GOT3 (cell line): ENCODE measurements around the gene PROCA1.

Experiments
- DNase-seq: peaks from one replicate; lab custom pipeline; 2025; ENCODE audit warnings: mixed read lengths; lab: John Stamatoyannopoulos, UW

PROCA1 gene, protein sequence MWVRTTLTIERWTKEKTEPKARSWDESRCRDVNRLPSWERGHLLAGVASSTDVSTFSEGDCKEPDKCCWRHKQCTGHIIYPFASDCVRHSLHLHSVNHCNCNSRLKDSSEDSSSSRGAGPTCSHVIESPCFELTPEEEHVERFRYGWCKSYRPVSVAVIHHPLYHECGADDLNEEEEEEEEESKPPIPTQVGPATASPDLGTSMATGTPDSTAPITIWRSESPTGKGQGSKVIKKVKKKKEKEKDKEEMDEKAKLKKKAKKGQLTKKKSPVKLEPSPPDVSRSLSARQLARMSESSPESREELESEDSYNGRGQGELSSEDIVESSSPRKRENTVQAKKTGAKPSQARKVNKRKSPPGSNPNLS

GRCh38 chr17:28711723-28712031 is at the start of gene PROCA1:
TSS of gene PROCA1 (minus strand) at chr17:28711888. CDS start at chr17:28711660, 228 bp downstream.
- DNase-seq, result no peak

DNA sequence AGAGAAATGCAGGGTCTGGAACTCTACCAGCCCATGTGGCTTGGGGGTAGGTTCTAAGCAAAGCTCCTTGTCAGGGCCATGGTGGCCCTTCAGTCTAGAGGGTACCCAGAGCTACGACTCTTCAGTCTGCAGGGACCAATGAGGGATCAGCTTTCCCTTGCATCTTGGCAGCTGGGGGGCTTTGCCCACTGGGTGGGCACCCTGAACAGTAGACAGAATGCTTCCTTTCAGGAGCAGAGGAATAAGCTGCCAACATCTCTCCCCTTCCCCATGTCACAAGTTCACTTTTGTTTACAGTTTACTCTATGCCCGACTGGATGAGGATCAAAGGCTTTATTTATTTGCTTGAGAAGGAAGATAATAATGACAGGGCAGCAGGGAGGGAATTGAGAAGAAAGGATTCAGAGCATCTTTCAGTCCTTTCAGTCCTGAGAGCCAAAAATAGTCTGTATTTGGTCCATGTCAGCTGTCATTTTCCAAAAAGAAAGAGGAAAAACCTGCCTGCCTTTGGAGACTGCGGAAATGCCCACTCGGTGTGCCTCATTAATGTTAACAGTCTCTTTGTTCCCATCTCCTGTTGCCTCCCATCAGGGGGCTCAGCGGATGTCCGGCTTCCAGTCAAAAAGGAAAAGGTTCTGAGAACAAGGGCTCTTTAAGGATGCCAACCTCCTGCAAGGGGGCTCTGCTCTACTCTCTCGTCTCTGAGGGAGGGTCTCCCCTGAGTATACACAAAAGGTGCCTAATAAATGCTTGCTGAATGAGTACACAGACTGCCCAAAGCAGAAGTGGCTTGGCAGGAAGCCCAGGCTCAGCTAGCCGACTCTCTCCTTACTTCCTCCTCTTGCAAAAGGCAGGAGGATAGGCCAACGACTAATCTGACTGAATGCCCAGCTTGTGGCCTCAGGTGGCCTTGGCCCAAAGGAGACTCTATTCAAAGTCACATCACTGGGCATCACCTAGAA is 49.2 kb upstream of the PROCA1 start:
- no peak for DNase-seq

DNA sequence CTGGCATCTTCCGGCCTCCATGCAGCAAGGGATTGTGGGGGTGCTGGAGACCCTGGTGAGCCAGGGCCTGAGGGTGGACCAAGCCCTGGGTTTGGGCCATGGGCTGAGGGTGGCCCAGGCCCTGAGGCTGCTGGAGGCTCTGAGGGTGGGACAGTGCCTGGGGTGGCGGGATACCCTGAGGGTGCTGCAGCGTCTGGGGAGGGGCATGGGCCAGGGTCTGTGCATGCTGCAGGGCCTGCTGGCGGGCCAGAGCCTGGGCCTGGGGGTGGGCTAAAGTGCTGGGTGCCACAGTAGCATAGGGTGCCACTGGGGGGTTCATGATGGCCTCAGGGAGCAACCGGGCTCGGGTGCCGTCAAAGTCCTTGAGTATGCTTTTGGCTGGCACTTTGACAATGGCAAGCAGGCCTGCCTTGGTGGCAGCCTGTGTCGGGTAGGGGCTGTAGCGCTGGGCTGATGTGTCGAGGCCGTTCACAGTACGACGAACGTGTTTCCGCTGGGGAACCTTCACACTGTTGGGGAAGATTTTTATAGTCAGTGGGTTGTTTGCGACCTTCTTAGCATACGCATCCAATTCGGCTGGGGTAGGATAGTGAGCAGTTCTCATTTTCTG is 47.7 kb upstream of the PROCA1 start:
- no peak for DNase-seq

GRCh38 chr17:28758411-28759121 is 46.9 kb upstream of the PROCA1 start:
- DNase-seq, result no peak

- no peak for DNase-seq
Observed at GRCh38 chr17:28756049-28756804, 44.5 kb upstream of the PROCA1 start.

DNA sequence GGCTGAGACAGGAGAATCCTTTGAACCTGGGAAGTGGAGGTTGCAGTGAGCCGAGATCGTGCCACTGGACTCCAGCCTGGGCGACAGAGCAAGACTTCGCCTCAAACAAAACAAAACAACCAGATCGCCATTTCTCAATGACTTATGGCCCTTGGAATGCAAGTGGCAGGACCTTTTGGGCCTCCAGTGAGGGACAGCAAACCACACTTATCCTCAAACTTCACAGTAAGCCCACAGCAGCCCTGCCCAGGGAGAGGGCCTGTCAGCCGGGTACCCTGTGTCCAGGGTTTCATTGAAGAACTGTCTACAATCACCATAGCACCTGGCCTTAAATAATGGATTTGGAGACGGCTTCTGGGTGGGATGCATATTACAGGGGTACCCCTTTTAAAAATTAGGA is 43.8 kb upstream of the PROCA1 start:
- no peak for DNase-seq

GRCh38 chr17:28751600-28752366 is 40.1 kb upstream of the PROCA1 start:
- DNase-seq, result no peak

DNA sequence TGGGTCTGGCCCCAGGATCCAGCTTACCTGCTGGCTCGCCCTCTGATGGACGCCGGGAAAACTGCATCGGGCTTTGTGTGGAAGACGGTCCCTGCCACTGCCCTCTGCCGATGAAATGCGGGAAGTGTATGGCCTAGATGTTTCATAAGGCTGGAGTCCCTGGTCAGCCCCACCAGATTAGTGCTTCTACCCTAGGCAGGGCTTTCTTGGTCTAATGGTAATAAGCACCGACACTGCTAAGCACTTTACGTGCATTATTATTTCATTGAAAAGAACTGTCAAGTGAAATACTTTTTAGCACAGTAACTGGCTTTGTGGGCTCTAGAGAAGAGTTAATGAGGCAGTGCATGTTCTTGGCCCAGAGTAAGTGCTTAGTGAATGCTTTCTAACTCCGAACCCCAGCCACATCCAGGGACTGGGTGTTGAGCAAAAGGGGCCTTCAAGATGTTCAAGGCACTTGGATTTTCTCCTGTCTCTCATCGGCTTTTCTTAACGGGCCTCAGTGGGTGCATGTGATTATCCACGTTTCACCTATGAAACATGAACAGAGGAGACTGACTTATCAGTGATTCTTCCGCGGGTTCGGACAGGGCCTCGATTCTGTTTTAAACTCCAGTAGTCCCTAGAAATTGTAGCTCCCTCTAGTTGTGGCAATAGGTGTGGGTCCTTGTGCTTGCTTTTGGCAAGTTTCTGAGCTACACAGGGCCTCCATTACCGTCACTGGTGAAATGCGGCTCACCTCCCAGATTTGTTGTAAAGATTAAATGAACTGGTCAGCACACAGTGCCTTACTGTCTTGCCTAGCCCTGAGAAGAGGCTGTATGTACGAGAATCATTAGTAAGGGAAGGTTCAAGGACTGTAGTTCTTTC is 38.7 kb upstream of the PROCA1 start:
- DNase-seq, result peak; percentile 73

DNA sequence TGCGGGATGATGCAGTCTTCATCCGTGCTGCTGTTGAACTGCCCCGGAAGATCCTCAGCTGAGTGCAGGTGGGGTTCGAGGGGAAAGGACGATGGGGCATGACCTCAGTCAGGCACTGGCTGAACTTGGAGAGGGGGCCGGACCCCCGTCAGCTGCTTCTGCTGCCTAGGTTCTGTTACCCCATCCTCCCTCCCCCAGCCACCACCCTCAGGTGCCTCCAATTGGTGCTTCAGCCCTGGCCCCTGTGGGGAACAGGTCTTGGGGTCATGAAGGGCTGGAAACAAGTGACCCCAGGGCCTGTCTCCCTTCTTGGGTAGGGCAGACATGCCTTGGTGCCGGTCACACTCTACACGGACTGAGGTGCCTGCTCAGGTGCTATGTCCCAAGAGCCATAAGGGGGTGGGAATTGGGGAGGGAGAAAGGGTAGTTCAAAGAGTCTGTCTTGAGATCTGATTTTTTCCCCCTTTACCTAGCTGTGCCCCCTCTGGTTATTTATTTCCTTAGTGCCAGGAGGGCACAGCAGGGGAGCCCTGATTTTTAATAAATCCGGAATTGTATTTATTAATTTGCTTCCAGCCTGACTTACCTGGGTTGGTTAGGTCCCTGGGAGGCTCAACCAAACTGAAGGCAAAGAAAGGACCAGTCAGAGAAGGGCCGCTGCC is 38.0 kb upstream of the PROCA1 start:
- DNase-seq, result no peak

GRCh38 chr17:28748852-28749515 is 37.3 kb upstream of the PROCA1 start:
- DNase-seq, result no peak

GRCh38 chr17:28747801-28748750 is 36.4 kb upstream of the PROCA1 start:
- DNase-seq, result no peak

- DNase-seq, result no peak
Observed at GRCh38 chr17:28747051-28747691, 35.5 kb upstream of the PROCA1 start.

DNA sequence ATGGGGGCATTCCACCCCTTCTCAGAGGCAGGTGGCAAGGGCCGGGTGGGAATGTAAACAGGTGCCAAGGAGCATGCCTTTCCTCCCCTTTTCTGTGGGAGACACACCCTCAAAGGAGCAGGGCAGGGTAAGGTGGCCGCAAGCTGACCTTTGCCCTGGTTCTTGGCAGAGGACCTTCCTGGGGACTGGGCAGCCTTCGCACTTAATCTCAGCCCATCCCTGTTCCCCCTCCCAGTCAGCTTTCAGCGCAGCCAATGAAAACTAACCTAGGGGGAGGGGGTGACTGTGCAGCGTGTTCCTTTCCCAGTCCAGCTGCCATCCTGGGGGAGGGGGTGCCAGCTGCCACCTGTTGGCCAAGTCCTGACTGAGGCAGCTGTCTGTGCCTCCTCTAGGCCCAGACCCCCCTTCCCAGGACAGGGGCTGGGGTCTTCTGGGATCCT is 34.9 kb upstream of the PROCA1 start:
- DNase-seq, result no peak

GRCh38 chr17:28745786-28746411 is 34.2 kb upstream of the PROCA1 start:
- no peak for DNase-seq

GRCh38 chr17:28744972-28745785 is 33.5 kb upstream of the PROCA1 start:
- no peak for DNase-seq
